ENCODE measurements around the gene SYT12. TPM values are rescaled to one million over a fixed set of nuclear protein-coding genes. Genes with fewer than 3 reads are reported as not detected.

Gene SYT12
- total RNA-seq = under 0.01 TPM in 2 replicates

DNA sequence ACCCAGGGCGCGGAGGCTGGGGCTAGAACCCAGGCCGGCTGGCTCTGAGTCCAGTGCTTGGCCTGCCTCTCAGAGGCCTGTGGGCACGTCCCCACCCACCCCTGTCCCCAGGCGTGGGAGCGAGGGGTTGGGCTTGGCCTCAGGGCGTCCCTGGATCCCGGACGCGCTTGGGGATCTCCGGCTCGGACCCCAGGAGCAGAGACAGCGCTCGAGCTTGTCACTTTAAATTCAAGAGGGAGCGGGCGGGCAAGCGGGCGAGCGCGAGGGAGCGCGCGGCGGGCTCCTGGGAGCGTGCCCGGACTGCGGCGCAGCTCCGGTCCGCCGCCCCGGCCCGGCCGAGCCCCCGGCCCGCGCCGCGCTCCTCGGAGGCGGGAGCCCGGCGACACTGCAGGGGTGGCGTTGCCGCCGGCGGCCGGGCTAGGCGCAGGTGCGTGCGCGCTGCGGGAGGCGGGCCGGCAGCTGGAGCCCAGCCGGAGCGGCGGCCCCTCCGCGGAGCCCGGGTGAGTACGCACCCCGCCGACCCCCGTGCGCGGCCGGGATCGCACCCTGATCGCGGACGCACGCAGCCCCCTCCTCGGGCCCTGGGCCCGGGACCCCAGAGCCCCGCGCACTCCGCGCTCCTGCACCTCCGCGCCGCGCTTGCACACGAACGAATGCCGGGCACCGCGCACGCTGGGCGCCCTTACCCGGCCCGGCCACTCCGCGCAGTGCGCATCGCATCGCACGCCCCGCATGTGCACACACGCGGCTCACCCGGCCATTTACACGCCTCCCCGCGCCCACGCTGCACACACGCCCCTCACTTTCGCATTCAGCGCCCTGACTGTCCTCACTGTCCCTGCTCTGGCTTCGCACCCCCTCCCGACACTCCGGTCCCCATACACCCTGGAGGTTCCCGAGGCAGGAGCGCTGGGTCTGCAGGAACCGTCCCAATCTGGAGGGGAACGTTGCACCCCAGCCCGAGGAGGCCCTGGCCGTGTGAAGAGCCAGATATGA lies at the start of gene SYT12:
Gene SYT12 (plus strand): TSS at position 174 of the 996 bp plus-strand sequence. CDS start 7,011 bp downstream, outside the sequence.

GRCh38 chr11:66974724-66975404 lies 48.1 kb upstream of the SYT12 start, which contains the start of gene C11orf86:
TSS of gene C11orf86 (plus strand) at chr11:66975304. CDS start at chr11:66975363, 59 bp downstream.

GRCh38 chr11:67056267-67057204 lies 33.6 kb downstream of the SYT12 start, which contains the start of gene RHOD:
TSS of gene RHOD (plus strand) at chr11:67056847. CDS start at chr11:67056903, 56 bp downstream.

Other genes starting within 250 kb of the SYT12 start
- 14.8 and 15.6 TPM in 2 replicates for gene RCE1, start 179.7 kb upstream of the SYT12 start, total RNA-seq
- gene LRFN4, start 166.1 kb upstream of the SYT12 start, total RNA-seq = 14.2 and 17.1 TPM in 2 replicates
- gene PC, start 64.8 kb upstream of the SYT12 start, total RNA-seq = 5.9 and 15.2 TPM in 2 replicates
- not detected in 2 replicates for gene C11orf86, start 47.8 kb upstream of the SYT12 start, total RNA-seq
- gene RHOD, start 33.7 kb downstream of the SYT12 start, total RNA-seq = 15.3 and 17.4 TPM in 2 replicates
- 34.0 and 40.5 TPM in 2 replicates for gene KDM2A, start 96.1 kb downstream of the SYT12 start, total RNA-seq
- 22.9 and 26.1 TPM in 2 replicates for gene GRK2, start 243.3 kb downstream of the SYT12 start, total RNA-seq

Measured in dermis lymphatic vessel endothelial cell (primary cell).